Inferior parietal cortex (tissue), 1 donor: Measurements from ENCODE around the gene SDK2.

Experiments
- DNase-seq: peaks from one replicate; pipeline ENCODE4 v3.0.0-alpha.2; 2016; ENCODE audit errors: extremely low spot score

Gene SDK2

GRCh38 chr17:73301369-73301768 is 342.9 kb downstream of the SDK2 start:
- DNase-seq, result no peak

GRCh38 chr17:73300392-73300791 is 343.9 kb downstream of the SDK2 start:
- DNase-seq, result no peak

GRCh38 chr17:73297934-73298861 is 346.0 kb downstream of the SDK2 start:
- DNase-seq, result no peak

GRCh38 chr17:73293480-73293911 is 350.7 kb downstream of the SDK2 start:
- DNase-seq, result no peak

- no peak for DNase-seq
Measured at GRCh38 chr17:73293031-73293430, 351.2 kb downstream of the SDK2 start.

GRCh38 chr17:73292031-73292531 is 352.2 kb downstream of the SDK2 start:
- DNase-seq, result no peak

DNA sequence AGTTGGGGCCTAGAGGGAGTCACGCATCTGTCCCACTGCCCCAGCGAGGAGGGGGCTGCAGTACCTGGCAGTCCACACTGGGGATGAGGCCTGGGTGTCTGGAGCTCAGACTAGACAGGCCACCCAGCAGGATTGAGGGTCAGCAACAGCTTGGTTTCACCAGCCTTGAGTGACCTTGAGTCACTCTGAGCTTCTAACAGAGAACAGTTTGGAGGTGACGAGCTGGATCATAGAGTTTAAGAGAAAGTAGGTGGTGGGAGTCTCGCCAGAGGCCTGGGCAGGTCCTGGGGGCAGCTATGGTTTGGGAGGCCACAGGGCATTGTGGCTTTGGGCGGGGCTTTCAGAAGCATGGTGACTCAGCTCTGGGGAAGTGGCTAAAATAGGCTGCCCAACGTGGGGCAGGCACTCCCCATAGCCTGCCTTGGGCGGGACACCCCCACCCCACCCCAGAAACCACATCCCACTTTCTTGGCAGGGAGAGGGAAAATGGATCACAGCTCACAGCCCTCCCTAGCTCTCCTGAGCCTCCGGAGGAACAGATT is 352.9 kb downstream of the SDK2 start:
- DNase-seq, result no peak

- no peak for DNase-seq
Measured at GRCh38 chr17:73290399-73291259, 353.6 kb downstream of the SDK2 start.

GRCh38 chr17:73289549-73290254 is 354.5 kb downstream of the SDK2 start:
- DNase-seq, result no peak

DNA sequence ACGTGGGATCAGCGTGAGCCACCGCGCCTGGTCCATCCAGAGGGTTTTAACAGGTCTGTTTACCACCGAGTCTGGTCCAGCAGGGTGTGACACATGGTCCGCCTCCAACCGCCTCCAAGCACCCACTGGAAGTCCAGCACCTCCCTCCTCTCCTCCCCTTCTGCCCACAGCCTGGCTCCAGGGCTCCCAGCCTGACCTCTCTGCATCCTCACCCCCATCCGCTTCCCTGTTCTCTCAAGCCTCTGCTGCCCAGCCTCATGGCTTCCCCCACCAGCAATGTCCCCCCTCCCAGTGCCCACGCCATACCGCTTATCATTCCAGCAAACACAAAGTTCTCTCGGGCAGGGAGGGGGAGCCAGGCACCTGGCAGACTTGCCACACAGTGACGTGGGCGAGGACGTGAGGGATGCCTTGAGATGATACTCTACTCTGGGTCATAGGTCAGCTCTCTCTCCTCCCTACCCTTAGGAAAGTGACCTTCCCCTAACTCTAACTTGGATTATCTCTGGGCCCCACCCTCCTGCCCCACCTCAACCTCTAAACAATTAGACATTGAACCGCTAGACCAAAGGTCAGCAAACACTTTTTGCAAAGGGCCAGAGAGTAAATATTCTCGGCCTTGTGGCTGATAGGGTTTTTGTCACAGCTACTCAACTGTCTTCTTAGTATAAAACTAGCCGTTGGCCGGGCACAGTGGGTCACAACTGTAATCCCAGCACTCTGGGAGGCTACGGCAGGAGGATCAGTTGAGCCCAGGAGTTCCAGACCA is 355.5 kb downstream of the SDK2 start:
- no peak for DNase-seq

DNA sequence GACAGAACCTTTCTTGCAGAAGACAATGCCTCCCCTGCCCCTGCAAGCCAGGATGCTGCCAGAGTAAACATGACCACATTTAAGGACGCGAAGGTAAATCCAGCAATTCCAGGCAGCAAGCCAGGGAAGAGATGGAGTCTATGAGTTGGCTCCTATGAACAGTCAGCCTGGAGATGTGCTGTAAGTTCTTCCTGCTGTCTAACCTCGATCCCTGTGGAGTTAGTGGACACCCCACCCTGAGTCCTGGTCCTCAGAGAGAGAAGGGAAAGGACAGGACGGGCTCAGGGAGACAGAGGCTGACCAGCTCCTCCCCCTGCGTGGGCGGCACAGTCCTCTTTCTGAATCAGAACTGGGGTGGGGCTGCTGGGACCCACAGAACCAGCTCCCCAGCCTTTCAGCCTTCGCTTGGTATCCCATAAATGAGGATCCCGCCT is 357.4 kb downstream of the SDK2 start:
- DNase-seq, result no peak

DNA sequence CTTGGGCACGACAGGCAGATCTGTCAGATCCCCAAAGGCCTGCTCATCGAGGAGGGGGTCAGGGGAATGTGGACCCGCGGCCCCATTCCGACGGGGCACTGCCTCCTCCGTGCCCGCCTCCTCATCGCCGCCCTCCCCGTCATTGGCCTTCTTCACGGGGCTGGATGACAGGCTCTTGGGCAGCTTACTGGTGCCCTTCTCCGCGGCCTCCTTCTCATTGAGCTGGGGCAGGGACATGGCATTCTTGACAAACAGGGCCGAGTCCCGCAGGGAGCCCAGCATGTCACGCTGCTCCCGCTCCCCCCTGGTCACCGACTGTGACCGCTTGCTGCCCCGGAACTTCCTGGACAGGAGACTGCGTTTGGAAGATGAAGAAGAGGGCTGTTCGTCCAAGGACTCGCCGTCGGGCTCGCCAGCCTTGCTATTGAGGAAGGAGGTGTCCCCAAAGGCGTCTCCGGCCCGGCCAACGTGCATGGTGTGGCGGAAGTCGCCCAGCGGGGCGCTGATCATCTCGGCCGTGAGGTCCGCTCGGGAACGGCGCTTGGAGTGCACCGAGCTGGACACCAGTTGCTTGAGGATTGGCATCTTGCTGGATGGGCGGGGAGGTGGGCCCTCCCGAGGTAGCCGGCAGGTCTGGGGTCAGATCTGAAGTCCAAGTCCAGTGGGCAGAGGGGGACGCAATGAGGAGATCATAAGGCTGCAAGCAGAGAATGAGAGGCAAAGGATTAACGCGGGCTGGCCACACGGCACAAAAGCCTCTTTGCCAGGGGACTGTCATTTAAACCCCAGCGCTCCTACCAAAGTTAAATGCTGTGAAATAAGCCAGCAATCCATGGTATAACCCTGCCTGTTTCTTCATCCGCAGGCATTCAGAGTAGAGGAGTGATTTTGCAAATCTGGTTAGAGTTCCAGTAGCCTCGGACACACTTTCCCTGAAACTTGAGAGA is 358.1 kb downstream of the SDK2 start:
- DNase-seq, result no peak

DNA sequence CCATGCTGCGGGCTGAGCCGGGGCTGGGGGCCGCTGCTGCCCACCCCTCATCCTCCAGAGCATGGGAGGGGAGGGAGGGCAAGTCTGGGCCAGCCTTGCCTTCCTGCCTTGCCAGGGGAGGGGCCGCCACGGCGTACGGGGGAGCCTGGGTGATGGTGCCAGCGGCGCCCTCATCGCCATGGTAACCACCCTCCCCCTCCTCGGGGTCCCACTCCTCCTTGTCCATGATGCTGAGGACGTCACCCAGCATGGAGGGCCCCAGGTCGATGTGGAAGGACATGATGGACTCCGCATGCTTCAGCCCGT is 358.7 kb downstream of the SDK2 start:
- DNase-seq, result no peak

DNA sequence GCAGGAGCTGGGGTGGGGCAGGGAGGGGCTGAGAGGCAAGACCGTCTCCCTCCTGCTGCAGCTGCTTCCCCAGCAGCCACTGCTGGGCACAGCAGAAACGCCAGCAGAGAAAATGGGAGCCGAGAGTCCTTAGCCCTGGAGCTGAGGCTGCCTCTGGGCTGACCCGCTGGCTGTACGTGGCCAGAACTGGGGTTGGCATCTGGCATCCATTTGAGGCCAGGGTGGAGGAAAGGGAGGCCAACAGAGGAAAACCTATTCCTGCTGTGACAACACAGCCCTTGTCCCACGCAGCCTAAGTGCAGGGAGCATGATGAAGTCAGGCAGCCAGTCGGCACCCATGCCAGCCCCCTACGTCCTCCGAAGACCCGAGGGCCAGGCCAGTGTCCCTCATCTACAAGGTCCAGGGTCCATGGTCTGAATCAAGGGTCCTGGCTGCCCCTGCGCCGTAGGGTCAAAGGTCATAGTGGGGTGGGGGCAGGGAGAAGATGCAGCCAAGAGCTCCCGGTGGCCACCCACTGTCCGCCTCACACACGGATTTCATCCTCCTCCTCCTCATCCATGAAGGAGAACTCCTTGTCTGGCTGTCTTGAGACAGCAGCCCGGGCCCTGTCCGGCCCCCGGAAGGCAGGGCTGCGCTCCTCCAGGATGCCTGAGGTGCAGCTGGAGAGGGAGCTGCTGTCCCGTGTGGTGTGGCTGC is 359.2 kb downstream of the SDK2 start:
- no peak for DNase-seq
